Body of pancreas (tissue), 4 donors: ENCODE data around the gene MYCN. TPM values are rescaled to one million over a fixed set of nuclear protein-coding genes. Genes with fewer than 3 reads are reported as not detected.

Experiments
- ATAC-seq: fragments of 150-250 bp; one replicate; pipeline ENCODE4 v1.9.1; 2016
- DNase-seq, 4 donors: peaks; one replicate each; pipeline ENCODE4 v3.0.0-alpha.2; 2019
- H3K27ac ChIP-seq, 4 donors: fragments of 200-600 bp; sonication (generic); 1 replicate in 3 of 4; 2 replicates in 1 of 4; pipeline versions ENCODE4 v1.5.1 to v1.6.1; 2016 to 2019; ENCODE audit warnings: mild to moderate bottlenecking in 1 of 4, mixed read lengths in 1 of 4, moderate library complexity in 1 of 4
- H3K27me3 ChIP-seq, 2 donors: fragments of 200-600 bp; sonication (generic); one replicate each; pipeline ENCODE4 v1.6.0; 2016; ENCODE audit warnings: mild to moderate bottlenecking in 1 of 2
- H3K36me3 ChIP-seq, 2 donors: fragments of 200-600 bp; sonication (generic); replicated peaks in 1 of 2; 2 replicates each; pipeline ENCODE4 v1.5.1; 2016; ENCODE audit warnings: low read depth in 2 of 2; ENCODE audit not compliant: insufficient read depth in 1 of 2
- H3K4me1 ChIP-seq: fragments of 200-600 bp; sonication (generic); one replicate; pipeline ENCODE4 v1.6.0; 2016
- H3K4me3 ChIP-seq, 2 donors: fragments of 200-600 bp; sonication (generic); 1 replicate in 1 of 2; 2 replicates in 1 of 2; pipeline ENCODE4 v1.5.1; 2016 to 2019
- H3K9me3 ChIP-seq, 3 donors: fragments of 200-600 bp; sonication (generic); 1 replicate in 2 of 3; 2 replicates in 1 of 3; pipeline ENCODE4 v1.5.1; 2016
- CTCF ChIP-seq, 7 experiments: fragments of 450-650 bp in 4 of 7; fragments of 200-600 bp in 3 of 7; sonication (generic) in 3 of 7; IDR thresholded peaks; one replicate each; pipeline ENCODE4 v1.5.1; 2016 to 2019; ENCODE audit warnings: antibody characterized with exemption in 7 of 7
- POLR2A ChIP-seq, 3 donors: fragments of 450-650 bp; IDR thresholded peaks; one replicate each; pipeline ENCODE4 v1.6.1; 2016; ENCODE audit warnings: antibody characterized with exemption in 3 of 3, mild to moderate bottlenecking in 2 of 3
- WGBS, 2 donors: methylation state at CpG; one replicate each; pipeline ENCODE4 v1.1.5; 2017; 5-methylcytosine and 5-hydroxymethylcytosine counted together
- intact Hi-C: fragments of 100-400 bp; cut with DNase I; formaldehyde crosslinking; loops from one replicate; pipeline ENCODE4 v1.15.1; 2023
- total RNA-seq, 2 donors: library from RNA; depleted of rRNA; stranded (reverse); fragments of >200 nt; gene quantifications; one replicate each; pipeline ENCODE4 v1.1.0, GENCODE V29; 2016

Gene MYCN
- total RNA-seq, 2 donors from 2014 or later: not detected

- H3K4me1 ChIP-seq: peaks cover 36% of the 10 kb centered on the region
- WGBS, 2 donors: 1 to 7% methylated on average over 11 to 51 of the region's 52 CpGs
- DNase-seq (no peak), ATAC-seq (no peak)
- no peak for TF ChIP-seq POLR2A (IDR thresholded peaks at IDR 0.05)
- no peak for TF ChIP-seq CTCF (IDR thresholded peaks at IDR 0.05)
- H3K36me3 ChIP-seq: no peaks in the 10 kb centered on the region
- no peak overlapping the region for H3K27ac ChIP-seq
- H3K9me3 ChIP-seq: no peaks in the 10 kb centered on the region
- H3K27me3 ChIP-seq: peaks cover 0 to 23% of the 10 kb centered on the region in 2 donors
- no peak overlapping the region for H3K4me3 ChIP-seq
- intact Hi-C loops: loop anchor here (10.0 kb wide), 1 partner anchor 544 kb away; no protein-coding TSS in a partner anchor
Measured at GRCh38 chr2:15940661-15941480, 521 bp downstream of the MYCN start.

DNA sequence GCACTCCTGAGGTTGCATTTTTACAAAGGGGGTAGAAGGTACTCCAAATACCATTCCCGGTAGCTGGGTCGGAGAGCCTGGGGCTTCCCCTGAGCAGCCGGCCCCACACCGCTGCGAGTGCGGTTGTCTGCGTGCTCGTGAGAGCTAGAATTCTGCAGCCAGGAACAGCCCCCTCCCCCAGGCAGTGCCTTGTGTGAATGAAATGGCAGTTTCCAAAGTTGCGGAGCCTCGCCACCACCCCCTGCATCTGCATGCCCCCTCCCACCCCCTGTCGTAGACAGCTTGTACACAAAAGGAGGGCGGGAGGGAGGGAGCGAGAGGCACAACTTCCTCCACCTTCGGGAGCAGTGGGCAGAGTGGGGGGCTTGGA lies 1.1 kb downstream of the MYCN start:
- H3K4me3 ChIP-seq: no peak overlapping the region
- DNase-seq: no peak
- WGBS, 2 donors: 2% methylated on average over 11 to 14 of the region's 14 CpGs
- peaks cover 36% of the 10 kb centered on the region for H3K4me1 ChIP-seq
- no peaks in the 10 kb centered on the region for H3K36me3 ChIP-seq
- peaks cover 0 to 23% of the 10 kb centered on the region in 2 donors for H3K27me3 ChIP-seq
- no peak overlapping the region for H3K27ac ChIP-seq
- no peak for ATAC-seq
- TF ChIP-seq POLR2A (IDR thresholded peaks at IDR 0.05) (no peak), CTCF (IDR thresholded peaks at IDR 0.05) (no peak)
- intact Hi-C loops: loop anchor here (10.0 kb wide), 1 partner anchor 543 kb away; no protein-coding TSS in a partner anchor
- no peaks in the 10 kb centered on the region for H3K9me3 ChIP-seq

DNA sequence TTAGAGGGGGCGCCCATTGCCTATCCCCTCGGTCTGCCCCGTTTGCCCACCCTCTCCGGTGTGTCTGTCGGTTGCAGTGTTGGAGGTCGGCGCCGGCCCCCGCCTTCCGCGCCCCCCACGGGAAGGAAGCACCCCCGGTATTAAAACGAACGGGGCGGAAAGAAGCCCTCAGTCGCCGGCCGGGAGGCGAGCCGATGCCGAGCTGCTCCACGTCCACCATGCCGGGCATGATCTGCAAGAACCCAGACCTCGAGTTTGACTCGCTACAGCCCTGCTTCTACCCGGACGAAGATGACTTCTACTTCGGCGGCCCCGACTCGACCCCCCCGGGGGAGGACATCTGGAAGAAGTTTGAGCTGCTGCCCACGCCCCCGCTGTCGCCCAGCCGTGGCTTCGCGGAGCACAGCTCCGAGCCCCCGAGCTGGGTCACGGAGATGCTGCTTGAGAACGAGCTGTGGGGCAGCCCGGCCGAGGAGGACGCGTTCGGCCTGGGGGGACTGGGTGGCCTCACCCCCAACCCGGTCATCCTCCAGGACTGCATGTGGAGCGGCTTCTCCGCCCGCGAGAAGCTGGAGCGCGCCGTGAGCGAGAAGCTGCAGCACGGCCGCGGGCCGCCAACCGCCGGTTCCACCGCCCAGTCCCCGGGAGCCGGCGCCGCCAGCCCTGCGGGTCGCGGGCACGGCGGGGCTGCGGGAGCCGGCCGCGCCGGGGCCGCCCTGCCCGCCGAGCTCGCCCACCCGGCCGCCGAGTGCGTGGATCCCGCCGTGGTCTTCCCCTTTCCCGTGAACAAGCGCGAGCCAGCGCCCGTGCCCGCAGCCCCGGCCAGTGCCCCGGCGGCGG lies 1.7 kb downstream of the MYCN start:
- no peaks in the 10 kb centered on the region for H3K9me3 ChIP-seq
- no peak overlapping the region for H3K27ac ChIP-seq
- intact Hi-C loops: loop anchor here (10.0 kb wide), 1 partner anchor 543 kb away; no protein-coding TSS in a partner anchor
- ATAC-seq (peak; percentile 35), DNase-seq (peak in 1 of 4 donors; percentile 19)
- H3K4me3 ChIP-seq: no peak overlapping the region
- WGBS, 2 donors: 0 to 2% methylated on average over 20 to 93 of the region's 98 CpGs
- H3K36me3 ChIP-seq: no peaks in the 10 kb centered on the region
- no peak for TF ChIP-seq CTCF (IDR thresholded peaks at IDR 0.05)
- H3K27me3 ChIP-seq: peaks cover 0 to 23% of the 10 kb centered on the region in 2 donors
- H3K4me1 ChIP-seq: peaks cover 36% of the 10 kb centered on the region

DNA sequence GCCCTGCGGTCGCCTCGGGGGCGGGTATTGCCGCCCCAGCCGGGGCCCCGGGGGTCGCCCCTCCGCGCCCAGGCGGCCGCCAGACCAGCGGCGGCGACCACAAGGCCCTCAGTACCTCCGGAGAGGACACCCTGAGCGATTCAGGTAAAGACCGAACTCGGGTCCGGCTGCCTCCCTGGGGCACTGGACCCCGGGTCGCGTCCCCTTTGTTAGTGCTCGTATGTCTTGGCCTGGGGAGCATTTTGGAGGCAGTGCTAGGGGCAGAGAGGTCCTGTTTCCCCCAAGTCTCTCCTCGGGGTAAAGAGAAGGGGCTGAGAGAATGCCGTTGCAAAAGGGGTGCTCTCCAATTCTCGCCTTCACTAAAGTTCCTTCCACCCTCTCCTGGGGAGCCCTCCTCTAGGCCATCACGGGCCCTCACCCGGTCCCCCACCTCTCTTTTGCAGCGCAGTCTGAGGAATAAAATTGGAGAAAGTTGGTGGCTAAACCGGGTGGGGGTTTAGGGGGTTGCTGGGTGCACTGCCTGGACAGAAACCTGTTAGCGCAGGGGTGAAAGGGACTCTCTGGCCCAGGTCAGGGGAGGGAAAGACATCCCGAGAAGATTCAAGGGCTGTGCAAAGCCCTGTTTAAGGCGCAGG lies 2.5 kb downstream of the MYCN start:
- Histone ChIP-seq H3K4me3 (no peak overlapping the region), H3K27ac (no peak overlapping the region), H3K4me1 (peaks cover 36% of the 10 kb centered on the region), H3K36me3 (no peaks in the 10 kb centered on the region), H3K9me3 (no peaks in the 10 kb centered on the region), H3K27me3 (peaks cover 0 to 23% of the 10 kb centered on the region in 2 donors)
- WGBS, 2 donors: 17 to 28% methylated on average over 14 to 33 of the region's 34 CpGs
- ATAC-seq (no peak), DNase-seq (no peak)
- TF ChIP-seq POLR2A (IDR thresholded peaks at IDR 0.05): no peak
- TF ChIP-seq CTCF (IDR thresholded peaks at IDR 0.05): no peak
- intact Hi-C loops: loop anchor here (10.0 kb wide), 1 partner anchor 542 kb away; no protein-coding TSS in a partner anchor
